LHCN-M2 (cell line): ENCODE data around the gene WASF3. TPM values are rescaled to one million over a fixed set of nuclear protein-coding genes. Genes with fewer than 3 reads are reported as not detected.

Source experiments
- DNase-seq: peaks from one replicate; pipeline ENCODE4 v3.0.0-alpha.2; 2012; ENCODE audit warnings: low read depth
- polyA plus RNA-seq: library from polyadenylated mRNA; unstranded; fragments of >200 nt; gene quantifications from one replicate; pipeline ENCODE4 v1.2.1, GENCODE V29; 2012; ENCODE audit warnings: missing spikeins
- total RNA-seq: library from RNA; depleted of rRNA; stranded (reverse); fragments of >200 nt; gene quantifications from 2 replicates; pipeline ENCODE4 v1.2.3, GENCODE V29; 2014; rRNA removed

WASF3 gene, protein sequence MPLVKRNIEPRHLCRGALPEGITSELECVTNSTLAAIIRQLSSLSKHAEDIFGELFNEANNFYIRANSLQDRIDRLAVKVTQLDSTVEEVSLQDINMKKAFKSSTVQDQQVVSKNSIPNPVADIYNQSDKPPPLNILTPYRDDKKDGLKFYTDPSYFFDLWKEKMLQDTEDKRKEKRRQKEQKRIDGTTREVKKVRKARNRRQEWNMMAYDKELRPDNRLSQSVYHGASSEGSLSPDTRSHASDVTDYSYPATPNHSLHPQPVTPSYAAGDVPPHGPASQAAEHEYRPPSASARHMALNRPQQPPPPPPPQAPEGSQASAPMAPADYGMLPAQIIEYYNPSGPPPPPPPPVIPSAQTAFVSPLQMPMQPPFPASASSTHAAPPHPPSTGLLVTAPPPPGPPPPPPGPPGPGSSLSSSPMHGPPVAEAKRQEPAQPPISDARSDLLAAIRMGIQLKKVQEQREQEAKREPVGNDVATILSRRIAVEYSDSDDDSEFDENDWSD
- total RNA-seq: 7.6 and 8.3 TPM in 2 replicates
- 3.5 TPM for polyA plus RNA-seq

DNA sequence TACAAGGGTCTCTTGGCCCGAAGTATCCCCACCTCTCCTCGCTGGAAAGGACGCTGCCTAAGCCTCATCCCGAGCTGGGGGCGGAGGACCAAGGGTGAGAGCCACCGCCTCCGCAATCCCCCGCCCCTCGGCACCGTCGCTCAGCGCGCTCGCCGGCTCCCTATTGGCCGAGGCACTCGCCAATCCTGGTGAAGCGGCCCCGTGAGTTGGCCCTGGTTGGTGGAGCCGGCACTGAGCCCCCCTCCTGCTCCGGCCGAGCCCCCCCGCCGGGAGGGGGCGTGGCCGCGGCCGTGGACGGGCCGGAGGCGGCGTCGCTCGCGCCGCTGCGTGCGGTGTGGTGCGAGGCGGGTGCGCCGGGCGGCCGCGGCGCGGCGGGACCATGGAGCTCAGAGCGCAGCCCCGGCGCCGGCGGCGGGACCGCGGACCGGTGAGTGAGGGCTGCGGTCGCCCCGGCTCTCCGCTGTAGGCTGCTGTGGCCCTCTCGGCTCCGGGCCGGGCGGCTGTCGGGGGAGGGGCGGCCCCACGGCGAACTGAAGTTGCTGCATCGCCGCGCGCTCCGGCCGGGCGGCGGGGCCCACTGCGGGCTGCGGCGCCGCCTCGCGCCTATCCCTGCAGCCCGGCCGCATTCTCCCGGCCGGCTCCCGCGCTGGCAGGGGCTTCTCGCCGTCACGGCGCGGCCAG lies at the start of gene WASF3:
TSS of gene WASF3 (plus strand) at position 291 of the 681 bp plus-strand sequence. CDS start 84,588 bp downstream, outside the sequence.
- peak; percentile 88 for DNase-seq

DNA sequence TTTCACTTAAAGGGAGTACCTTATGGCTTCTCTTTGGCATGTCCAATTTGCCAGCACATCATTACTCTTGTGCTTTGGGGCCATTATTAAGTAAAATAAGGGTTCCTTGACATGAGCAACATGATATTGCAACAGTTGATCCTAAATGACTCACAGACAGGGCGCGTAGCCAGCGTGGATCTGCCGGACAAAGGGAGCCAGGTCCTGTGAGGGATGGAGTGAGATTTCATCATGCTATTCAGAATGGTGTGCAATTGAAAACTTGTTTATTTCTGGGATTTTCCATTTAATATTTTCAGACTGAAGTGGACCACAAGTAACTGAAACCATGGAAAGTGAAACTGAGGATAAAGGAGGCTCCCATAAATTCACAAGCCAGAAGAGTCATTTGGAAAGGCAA lies 48.6 kb upstream of the WASF3 start:
- DNase-seq: peak; percentile 91

DNA sequence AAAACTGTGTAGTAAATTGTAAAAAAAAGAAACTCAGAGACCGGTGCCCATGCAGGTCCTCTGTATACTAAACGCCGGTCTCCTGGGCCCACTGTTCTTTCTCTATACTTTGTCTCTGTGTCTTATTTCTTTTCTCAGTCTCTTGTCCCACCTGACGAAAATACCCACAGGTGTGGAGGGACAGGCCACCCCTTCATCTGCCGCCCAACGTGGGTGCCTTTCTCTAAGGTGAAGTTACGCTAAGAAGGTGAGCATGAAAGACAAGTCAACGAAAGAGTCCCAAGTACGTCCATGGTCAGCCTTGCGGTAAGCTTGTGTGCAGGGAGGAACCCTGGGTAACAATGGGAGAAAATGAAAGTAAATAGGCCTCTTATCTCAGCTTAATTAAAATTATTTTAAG lies 48.0 kb upstream of the WASF3 start:
- DNase-seq: peak; percentile 10

DNA sequence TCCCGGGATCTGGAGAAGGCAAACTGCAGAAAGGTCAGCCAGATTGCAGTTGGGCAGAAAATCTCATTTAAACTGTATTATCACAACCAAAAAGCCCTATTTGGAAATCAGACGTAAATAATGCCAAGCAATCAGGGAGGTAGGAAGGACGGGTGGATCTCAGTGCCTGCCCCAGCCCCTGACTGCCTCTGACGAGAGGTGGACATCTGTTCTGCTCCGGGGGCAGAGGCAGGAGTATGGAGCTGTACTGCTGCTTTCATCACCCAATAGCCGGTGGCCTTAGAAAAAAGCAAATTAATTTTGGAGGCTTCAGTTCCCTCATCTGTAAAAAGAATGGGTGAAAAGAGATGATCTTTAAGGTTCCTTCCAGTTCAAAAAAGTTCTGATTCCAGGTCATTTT lies 43.6 kb upstream of the WASF3 start:
- no peak for DNase-seq

DNA sequence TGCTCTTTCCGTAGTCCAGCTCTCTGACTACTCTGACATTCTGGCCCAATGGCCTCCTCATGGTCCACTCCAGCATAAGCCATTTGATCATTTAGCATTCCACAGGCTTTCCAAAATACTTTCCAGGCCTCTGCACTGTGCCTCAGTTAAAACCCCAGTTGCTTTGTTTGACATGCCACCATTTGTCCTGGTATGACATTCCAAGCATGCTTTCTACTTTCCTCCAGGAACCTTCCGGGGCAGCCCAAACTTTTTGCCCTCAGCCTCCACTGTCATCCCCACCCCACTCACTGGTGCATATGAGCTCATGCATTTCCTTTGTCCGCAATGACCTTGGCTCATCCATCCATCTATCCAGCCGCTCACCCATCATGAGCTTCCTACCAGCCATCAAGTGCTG lies 41.8 kb upstream of the WASF3 start:
- no peak for DNase-seq

DNA sequence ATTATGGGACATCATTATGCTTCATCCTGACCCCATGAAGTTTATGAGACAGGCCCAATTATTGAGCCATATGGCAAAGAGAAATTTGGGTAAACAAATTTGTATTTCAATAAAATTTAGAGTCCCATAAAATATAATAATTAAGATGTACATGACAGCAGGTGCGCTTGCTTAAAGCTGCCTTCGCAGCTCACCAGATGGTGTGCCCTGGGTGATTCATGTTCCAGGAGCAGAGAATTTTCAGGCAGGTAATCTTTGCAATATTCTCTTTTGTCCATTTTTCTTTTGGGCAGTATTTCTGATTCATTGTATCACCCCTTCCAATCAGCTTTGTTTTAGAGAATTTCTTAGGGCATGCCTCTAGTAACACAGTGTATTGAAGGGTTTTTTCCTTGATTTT lies 39.5 kb upstream of the WASF3 start:
- no peak for DNase-seq

DNA sequence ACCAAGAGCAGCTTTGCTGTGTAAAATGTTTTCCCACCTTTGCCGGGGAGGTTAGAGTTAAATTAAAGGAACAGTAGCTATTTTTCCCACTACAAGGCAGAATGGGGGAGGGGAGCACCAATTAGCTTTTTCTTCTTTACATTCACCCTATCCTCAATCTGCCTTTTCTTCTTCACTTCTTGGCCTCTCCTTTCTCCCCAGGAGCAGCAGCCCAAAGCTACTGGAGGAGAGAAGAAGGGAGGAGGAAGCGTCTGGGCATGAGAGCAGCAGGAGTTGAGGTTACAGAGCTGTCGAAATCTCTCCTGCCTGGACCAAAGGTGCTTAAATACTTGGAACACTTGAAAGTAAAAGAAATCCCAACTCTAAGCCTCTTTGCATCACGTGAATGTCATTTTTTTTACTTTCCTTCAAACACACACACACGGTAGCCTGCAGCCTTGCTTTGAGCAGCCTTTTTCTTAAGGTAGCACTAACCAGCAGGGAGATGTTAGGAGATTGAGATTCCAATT lies 39.0 kb upstream of the WASF3 start:
- no peak for DNase-seq

DNA sequence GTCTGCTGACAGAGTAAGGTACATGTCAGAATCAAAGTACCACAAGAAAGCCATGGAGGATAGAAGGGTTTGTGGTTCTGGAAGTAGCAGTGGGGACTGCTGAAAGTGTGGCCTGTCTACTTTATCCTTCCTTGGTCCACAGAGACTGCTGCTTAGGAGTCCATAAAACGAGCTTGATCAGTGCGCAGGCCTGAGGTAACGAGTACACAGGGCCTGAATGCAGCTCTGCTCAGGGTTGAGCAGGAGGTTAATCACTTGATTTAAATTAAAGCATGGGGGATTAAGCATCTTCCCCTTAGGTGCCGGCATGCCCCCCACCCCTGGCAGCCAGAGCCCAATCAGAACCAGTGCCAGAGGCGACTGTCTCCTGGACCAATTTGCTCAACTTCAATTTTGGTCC lies 34.9 kb upstream of the WASF3 start:
- no peak for DNase-seq

DNA sequence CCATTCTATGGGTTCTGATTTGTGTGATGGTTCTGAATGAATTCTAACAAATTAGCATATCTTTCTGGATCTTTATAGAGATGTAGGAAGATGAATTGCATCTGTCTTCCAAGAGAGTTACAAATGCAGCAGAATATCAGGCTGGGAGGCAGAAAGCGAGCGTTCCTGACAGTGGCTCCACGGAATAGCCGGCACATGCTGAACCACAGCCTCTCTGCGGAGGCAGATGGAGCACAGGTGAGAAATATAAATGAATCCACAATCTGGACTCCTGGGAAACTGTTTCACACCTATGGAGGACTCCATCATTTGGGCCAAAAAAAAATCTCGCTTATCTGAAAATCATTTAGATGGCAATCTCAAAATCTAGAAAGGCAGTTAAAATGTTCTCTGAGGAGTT lies 34.5 kb upstream of the WASF3 start:
- no peak for DNase-seq

DNA sequence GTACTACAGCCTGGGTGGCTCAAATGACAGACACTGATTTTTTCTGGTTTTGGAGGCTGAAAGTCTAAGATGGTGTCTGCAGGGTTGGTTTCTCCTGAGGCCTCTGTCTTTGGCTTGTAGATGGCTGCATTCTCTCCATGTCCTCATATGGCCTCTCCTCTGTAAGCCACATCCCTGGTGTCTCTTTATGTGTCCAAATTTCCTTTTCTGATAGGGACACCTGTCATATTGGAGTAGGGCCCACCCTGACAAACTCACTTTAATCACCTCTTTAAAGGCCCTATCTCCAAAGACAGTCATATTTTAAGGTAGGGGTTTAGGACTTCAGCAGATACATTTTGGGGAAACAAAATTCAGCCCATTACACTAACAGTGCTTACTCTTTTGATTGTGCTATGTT lies 32.0 kb upstream of the WASF3 start:
- no peak for DNase-seq

DNA sequence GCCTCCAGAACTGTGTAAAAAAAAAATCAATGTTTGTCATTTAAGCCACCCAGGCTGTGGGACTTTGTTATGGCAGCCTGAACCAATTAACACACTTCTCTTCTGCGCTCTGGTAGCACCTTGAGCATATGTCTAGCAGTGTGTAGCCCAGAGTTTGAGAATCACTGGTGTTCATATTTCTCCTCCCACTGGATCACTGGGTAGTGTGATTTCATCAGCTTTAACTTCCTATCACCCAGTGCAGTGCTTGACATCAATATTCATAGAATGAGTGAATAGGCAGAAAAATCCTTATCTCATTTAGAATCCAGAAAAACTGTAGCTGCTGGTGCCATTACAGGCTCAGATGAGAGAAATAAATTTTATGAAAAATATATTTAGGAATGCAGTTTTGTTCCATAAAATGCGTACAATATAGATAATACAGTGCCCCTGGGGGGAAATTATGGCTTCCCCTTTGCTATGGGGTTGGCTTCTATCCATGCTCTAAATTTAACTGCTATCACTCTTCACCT lies 30.7 kb upstream of the WASF3 start:
- DNase-seq: no peak

DNA sequence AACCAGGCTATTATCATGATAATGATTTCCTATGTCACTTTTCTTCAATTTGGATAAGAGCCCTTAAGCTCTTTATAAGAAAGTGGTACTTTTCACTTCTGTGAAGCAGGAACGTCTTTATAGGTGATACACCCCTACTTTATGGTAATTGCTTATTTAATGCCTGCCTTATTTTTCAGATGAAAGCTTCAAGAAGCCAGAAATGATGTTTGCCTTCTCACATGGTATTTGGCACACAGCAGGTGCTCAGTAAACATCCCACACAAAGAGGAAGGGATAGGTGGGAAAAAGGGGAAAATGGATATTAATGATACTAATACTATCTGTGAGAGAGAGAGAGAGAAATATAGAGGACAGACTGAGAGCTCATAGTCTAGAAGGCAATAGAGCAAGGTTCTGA lies 29.0 kb upstream of the WASF3 start:
- DNase-seq: no peak

DNA sequence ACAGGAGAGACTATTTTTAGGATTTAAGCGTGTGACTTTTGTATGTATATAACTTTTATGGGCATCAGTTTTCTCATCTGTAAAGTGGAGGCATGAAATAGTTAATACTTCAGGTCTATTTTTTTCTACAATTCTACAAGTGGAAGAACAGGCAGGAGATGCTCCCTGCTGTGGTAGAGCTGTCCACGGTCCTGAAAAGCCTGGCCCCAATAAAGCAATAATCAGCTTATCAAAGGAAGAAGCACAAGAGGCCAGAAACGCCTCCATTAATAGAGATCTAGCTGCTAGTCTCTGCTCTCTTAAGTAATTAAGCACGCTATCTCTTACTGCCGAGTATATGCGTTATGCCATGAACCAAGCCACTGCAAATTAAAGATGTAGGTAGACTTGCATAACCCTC lies 28.0 kb upstream of the WASF3 start:
- peak; percentile 54 for DNase-seq

DNA sequence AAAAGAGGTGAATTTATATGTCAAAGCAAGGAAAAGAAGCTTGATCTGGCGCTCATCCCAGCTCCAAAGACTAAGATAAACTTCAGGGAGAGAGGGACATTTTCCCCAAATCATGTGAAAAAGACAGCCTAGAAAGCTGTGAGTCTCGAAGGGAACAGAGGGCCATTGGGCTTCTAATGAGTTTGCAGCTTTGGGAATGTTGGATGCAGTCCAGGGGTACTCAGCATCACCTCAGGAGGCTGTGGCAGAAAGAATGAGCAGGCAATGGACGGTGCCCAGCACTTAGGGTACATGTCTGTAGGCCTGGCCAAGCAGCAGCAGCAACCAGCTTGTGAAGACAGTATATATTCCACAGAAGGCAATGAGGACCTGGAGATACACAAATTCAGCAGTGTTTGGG lies 25.7 kb upstream of the WASF3 start:
- DNase-seq: no peak

DNA sequence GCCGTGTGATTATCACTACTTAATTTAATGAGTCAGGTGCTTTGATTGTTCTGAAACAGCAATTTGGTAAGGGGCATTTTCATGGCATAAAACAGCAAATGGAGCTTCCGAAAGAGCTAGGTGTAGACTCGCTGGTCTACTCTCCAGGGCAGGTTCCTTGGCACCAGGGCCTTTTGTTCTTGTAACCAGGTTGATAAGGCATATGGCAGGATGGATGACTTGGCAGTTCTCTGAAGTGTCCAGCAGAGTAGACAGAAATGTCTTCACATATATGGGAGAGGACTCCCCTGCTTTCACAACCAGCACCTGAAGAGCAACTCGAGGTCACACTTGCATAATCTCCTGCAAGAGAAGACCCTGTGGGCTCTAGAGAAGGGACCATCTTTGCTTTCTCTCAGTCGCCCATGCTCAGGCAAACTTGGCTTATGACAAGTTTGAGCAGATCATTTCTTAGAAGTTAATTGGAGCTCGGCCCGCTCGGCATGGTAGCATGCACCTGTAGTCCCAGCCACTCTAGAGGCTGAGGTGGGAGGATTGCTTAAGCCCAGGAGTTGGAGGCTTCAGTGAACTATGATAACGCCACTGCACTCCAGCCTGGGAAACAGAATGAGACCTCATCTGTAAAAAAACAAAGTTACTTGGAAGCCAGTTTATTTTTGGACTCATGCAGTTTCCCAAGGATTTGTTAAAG lies 23.3 kb upstream of the WASF3 start:
- no peak for DNase-seq

DNA sequence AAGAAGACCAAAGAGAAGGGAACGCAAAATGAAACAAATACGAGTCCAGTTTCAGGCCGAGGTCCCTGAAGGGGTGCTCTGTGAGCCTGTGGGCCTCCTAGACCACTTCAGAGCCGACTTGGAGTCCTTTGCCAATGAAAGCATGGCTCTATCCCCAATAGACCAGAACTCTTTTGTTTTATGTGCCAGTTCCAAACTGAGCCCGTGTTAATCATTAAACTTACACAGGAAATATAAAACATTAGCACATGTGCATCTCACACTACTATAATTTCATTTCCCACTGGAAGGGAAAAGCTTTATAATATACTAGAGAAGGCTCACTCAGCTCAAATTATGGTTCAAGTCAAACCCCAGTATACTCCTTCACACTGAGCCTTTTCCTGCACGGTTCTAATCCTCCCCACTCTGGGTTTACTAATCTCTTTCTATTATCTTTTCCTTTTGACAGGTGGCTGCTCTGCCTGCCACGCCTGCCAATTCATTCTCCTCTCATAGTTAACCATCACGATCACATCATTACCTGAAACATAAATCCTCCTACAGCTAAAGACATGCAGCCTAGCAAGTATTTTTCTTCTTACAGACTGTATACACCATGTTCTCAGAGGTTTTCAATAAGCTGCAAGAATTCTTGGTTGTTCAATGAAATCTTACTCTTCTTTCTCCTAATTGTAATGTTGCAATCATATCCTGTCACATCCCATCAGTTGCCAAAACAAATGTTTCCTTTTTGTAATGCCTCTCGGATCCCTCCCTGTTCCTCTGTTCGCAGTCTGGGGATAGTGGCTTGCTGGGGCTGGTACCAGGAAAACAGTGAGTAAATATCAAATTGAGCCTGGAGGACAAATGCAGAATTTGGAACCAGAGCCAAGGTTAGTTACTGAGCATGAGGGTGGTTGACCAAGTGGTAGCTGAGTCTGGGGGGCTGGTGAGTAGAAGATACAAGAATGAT lies 18.8 kb upstream of the WASF3 start:
- no peak for DNase-seq

DNA sequence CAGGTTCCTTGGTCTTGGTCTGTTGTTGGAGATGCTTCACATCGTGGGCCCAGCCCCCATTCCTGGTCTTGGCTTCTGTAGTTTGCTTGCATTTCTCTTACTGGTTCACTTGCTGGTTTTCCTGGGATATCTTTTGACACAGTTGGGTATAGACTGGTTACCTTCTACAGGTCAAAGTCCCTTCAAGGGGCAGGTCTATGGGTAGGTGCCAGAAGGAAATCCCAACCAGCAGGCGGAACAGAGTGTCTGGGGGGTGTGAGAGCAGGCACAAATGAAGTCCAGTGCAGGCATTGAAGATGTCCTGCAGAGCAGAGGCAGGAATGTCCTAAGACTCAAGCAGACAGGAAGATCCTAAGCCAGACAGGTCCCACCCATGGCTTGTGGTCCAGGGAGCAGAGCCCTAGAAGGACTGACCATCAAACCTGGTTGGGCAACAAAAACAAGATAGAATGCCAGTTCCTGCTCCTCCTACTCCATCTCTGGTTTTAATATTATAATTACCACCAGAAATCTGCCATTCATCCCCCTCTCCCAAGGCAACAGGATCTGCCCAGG lies 17.7 kb upstream of the WASF3 start:
- no peak for DNase-seq

DNA sequence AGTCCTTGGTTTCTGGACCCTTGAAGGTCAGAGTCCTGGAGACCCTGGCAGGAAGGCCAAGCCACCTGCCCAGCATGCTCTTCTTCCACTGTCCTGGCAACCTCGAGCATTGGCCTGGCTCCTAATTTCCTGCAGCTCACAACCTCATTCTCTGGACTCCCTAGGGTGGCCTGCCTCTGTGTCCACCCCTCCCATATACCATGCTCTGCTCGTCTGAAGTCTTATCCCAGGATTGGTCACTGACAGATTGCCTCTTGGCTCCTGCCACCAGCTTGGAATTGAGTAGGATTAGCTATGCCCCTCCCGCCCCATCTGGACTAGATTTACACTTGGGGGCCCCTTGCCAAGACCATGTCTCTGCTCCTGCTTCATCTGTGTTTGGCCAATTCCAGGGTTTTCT lies 17.1 kb upstream of the WASF3 start:
- no peak for DNase-seq

DNA sequence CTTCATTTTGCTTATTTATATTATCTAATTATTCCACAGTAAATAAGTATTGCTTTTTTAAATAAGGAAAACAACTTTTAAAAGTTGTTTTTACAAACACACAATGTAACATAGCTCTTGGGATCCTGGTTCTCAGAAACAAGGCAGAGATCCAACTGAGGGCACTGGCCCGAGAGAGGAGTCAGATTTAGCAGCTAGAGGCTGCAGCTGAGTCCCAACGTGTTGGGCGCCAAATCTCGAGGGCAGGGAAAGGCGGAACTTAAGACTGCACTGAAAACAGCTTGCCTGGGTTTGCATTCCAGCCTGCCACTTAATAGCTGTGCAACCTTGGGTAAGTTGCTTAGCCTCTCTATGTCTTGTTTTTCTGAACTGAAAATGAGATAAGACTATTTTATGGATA lies 16.4 kb upstream of the WASF3 start:
- no peak for DNase-seq
